Measurements from ENCODE around the gene CDC6.

GRCh38 chr17:40317345-40317873 lies 29.7 kb downstream of the CDC6 start:
- TF ChIP-seq ELF4 (IDR thresholded peaks at IDR 0.05) (no peak), SP1 (IDR thresholded peaks at IDR 0.05) (no peak), HDGF (IDR thresholded peaks at IDR 0.05; ENCODE audit: borderline replicate concordance) (no peak), FOXK2 (IDR thresholded peaks at IDR 0.05) (no peak), NFRKB (IDR thresholded peaks at IDR 0.05) (no peak), FOXA1 (IDR thresholded peaks at IDR 0.05) (no peak), ZNF384 (IDR thresholded peaks at IDR 0.05) (no peak), CTBP1 (IDR thresholded peaks at IDR 0.05; ENCODE audit: borderline replicate concordance) (no peak), TARDBP (IDR thresholded peaks at IDR 0.05) (no peak), BHLHE40 (IDR thresholded peaks at IDR 0.05; ENCODE audit: borderline replicate concordance) (no peak), ARNT (IDR thresholded peaks at IDR 0.05) (no peak)
